GM18520 (cell line): ENCODE data around the gene TADA2B.
"Not testable (repeated sequence)": the region's sequence is repeated elsewhere in the genome, so short reads cannot be mapped to it uniquely, and the experiment has no call there.

Experiments used
- ATAC-seq: cut with Tn5 transposase; IDR thresholded peaks from one replicate; pipeline ENCODE4 v1.9.1; 2021; ENCODE audit not compliant: unreplicated experiment

Gene TADA2B

GRCh38 chr4:7078025-7078424, 34.9 kb downstream of the TADA2B start:
- ATAC-seq, result no peak

- not testable (repeated sequence) for ATAC-seq
Observed at GRCh38 chr4:7079483-7079882, 36.3 kb downstream of the TADA2B start.

DNA sequence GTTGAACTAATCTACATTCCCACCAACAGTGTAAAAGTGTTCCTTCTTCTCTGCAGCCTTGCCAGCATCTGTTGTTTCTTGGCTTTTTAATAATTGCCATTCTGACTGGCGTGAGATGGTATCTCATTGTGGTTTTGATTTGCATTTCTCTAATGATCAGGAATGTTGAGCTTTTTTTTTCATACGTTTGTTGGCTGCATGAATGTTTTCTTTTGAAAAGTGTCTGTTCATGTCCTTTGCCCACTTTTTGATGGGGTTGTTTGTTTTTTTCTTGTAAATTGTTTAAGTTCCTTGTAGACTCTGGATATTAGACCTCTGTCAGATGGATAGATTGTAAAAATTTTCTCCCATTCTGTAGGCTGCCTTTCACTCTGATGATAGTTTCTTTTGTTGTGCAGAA, 36.7 kb downstream of the TADA2B start:
- ATAC-seq, result not testable (repeated sequence)

DNA sequence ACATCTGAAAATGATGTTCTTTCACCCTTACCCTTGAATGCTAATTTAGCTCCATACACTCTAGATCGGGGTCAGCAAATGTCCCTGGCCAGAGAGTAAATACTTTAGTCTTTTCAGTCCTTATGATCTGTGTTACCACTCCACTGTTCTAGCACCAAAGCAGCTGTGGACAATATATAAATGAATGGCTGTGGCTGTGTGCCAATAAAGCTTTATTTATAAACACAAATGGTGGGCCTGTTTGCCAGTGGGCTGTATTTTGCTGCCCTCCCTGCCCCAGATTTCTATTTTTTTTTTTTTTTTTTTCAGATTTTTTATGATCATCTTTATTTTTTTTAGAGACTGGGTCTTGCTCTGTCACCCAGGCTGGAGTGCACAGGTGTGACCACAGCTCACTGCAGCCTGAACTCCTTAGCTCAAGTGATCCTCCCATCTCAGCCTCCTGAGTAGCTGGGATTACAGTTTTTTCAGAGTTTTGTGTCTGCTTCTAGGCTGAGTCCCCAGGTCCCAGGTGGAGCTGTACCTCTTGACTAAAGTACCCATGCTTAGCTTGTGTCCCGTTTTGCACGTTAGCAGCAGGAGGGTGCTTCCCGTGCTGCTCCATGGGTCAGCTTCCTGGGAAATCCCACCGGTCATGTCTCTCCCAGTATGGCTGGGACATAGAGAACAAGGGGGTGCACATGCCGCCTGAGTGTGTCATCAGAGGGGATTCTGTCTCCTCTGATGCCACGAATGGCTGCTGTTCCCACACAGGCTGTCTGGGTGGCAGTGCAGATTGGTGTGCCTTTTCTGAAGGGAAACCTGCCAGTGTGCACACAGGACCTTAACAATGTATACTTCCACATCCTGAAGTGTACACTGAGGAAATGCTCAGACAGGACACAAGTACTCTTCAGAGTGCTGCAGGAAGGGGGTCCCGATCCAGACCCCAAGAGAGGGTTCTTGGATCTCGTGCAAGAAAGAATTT, 40.7 kb downstream of the TADA2B start:
- ATAC-seq, result no peak

DNA sequence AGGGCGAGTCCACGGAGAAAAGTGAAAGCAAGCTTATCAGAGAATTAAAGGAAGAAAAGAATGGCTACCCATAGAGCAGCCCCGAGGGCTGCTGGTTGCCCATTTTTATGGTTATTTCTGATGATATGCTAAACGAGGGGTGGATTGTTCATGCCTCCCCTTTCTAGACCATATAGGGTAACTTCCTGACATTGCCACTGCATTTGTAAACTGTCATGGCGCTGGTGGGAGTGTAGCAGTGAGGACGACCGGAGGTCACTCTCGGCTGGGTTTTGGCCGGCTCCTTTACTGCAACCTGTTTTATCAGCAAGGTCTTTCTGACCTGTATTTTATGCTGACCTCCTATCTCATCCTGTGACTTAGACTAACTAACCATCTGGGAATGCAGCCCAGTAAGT, 41.4 kb downstream of the TADA2B start:
- not testable (repeated sequence) for ATAC-seq

GRCh38 chr4:7086384-7086783, 43.2 kb downstream of the TADA2B start:
- no peak for ATAC-seq

DNA sequence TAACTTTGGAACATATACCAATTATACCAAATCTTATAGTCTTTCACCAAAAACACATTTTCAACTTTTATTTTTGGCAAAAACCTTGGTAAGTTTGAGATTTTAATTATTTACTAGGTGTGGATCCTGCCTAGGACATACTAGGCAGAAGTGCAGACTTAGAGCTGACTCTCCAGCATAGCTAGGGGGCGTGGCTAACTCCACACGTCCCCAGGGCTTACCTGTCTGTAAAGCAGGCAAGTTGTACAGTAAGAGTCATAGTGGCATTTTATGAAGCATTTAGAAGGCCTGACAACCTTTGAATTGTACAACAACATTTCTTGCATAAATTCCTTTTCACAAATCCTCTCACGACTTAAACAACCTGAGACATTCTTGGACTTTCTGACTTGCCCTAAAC, 43.9 kb downstream of the TADA2B start:
- no peak for ATAC-seq

DNA sequence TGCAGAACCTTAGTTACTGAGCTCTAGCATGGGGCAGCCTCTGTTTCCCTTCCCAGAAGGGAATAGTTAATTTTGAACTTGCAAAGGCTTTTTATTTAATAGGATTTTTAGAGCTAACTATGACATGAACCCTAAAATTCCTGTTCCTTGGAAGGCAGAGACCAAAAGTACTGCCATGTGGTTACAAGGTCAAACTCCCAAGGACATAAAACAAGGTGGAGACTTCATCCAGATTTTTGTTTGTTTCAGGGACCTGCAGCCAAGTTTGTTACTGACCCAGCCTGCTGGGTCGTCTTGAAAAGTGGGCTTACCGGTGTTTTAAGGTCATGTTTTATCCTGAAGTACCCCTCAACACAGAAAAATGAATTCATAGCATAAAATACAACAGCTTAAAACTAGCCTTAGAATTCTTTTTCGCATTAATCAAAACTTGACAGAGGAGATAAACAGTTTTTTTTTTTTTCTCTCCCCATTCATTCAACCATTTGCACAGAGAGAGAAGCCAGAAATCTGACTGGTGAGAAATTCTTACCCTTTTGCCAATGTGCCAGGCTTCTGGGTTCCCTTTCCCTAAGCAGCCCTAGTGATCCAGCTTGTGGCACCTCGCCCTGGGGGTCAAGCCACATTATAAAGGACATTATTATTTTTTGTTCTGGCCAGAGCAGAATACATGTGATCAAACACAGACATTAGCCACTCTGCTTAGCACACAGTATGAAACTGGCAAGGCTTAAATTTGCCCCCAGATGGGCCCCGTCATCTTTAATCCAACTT, 46.2 kb downstream of the TADA2B start:
- no peak for ATAC-seq

- ATAC-seq, result no peak
Observed at GRCh38 chr4:7092026-7092425, 48.9 kb downstream of the TADA2B start.

DNA sequence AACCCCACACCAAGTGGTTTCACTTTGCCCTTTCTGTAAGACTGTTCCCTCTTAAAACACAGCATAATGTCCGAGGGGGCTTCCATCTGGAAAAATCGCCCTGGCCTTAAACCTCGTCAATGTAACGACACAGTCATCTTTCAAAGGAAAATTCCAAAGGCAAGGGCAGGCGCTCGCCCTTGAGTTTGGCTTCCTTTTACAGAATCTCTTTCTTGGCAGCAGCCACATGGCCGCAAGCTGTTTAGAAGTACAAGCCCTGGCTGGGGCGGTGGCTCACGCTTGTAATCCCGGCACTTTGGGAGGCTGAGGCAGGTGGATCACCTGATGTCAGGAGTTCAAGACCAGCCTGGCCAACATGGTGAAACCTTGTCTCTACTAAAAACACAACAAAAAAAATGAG, 51.7 kb downstream of the TADA2B start:
- no peak for ATAC-seq

GRCh38 chr4:7095611-7096155, 52.5 kb downstream of the TADA2B start:
- ATAC-seq, result no peak

- ATAC-seq, result no peak
Observed at GRCh38 chr4:7096236-7096635, 53.1 kb downstream of the TADA2B start.

DNA sequence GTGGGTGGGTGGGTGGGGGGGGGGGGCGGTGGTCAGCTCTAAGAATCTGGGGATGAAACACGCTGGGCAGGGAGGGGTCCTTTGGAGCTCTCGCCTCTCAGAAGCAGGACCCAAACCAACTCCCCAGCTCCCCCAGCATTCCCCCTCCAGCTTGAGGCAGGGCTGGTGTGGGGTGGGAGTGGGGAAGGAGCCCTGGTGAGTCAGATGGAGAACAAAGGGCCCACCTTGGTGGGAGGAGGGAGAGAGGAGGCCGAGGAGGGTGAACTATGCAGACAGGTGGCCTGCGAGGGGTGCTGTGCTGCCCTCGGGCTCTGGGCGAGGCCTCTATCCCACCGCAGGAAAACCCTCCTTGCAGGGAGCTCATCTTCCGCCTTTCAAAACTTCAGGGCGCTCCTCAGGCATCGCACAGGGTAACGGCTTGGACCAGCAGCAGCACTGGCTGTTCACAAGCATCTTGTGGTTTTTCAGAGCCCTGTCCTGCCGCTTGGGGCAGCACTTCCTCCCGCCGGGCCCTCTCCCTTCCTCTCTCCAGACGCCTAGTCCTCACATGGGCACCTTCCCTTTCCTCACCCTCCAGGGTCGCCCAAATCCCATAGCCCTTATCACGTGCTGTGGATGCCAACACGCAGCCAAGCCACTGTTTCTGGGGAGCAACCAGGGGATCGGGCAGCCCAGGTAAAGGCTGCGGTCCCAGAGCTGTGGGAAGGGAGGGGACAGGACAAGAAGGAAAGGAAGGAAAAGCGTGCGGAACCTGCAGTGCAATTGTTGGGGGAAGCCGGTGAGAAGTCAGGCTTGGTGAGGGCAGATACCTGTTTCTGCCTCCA, 58.7 kb downstream of the TADA2B start:
- peak; percentile 63 for ATAC-seq

- not testable (repeated sequence) for ATAC-seq
Observed at GRCh38 chr4:7102516-7102909, 59.3 kb downstream of the TADA2B start.

- no peak for ATAC-seq
Observed at GRCh38 chr4:7103031-7103606, 59.9 kb downstream of the TADA2B start.

DNA sequence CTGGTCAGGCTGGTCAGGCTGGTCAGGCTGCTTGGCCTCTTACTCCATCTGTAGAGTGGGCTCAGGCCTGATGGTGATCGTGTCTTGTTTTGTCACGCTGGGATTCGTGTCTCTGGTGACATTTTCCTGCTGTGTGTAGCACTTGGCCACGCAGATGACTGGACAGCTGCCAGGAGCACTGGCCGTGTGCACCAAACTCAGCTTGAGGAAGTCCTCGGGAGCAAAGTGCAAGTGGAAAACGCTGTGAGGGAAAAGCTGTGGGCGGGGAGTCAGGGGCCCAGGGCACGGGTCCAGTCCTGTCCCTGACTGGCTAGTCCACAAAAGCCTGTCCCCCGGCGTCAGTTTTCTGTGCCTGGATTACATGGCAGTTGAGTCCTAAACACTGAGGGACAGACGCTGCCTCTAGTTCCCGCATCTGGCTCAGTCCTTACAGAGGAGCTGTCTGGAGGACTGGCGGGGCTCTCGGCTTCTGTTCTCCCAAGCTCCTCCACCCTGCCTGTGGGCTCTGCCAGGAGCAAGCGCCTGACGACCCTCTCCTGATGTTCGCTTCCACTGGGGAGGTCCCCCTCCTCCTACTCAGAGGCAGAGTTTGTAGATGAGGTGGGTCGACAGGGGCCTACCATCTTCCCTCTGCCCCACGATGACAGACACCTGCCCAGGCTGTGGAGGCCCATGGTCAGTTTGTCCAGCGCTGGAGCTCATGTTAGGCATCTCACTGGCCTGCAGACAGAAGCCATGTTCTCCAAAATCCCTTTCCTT, 60.6 kb downstream of the TADA2B start:
- no peak for ATAC-seq

DNA sequence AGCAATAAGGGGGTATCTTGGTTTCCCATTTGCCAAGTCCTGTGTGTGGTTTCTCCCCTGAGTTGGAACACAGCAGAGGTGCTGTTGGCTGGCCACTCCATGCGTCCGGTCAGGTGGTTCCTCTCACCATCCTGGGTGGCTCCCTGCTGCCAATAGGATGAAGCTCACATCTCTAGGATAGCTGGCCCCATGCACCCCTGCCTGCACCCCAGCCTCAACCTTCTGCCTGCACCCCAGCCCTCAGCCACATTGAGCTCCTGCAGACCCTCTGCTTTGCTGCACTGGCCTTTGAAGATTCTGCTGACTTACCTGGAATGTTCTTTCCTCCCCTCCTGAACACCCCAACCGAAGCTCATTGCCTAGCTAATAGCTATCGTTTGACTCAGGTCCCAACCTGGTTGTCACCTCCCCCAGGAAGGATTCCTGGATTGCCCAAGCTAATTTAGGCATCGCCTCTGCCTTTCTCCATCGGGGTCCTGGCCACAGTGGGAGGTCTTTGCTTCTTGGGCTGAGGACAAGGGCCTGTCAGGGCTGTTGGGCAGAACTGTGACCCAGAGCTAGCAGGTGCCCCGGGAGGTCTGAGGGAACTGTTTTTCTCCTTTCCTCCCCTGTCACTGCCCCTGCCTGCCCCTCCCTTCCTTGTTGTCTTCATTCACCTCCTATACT, 61.3 kb downstream of the TADA2B start:
- ATAC-seq, result no peak

GRCh38 chr4:7105276-7105675, 62.1 kb downstream of the TADA2B start:
- ATAC-seq, result no peak
